G401 (cell line): ENCODE measurements around the gene RNF207. TPM values are rescaled to one million over a fixed set of nuclear protein-coding genes. Genes with fewer than 3 reads are reported as not detected.

Experiments
- DNase-seq: peaks from one replicate; pipeline ENCODE4 v3.0.0-alpha.2; 2015; ENCODE audit warnings: low spot score
- in situ Hi-C: cut with HindIII; loops from 2 replicates; pipeline ENCODE4 v1.10.0; 2016; ENCODE audit warnings: low sequenced_read_pairs, mixed read lengths
- total RNA-seq: library from RNA; depleted of rRNA; stranded (reverse); fragments of >200 nt; shearing (Covaris generic); gene quantifications from 2 replicates; pipeline ENCODE4 v1.2.3, GENCODE V29; 2014; rRNA removed

Gene RNF207, protein sequence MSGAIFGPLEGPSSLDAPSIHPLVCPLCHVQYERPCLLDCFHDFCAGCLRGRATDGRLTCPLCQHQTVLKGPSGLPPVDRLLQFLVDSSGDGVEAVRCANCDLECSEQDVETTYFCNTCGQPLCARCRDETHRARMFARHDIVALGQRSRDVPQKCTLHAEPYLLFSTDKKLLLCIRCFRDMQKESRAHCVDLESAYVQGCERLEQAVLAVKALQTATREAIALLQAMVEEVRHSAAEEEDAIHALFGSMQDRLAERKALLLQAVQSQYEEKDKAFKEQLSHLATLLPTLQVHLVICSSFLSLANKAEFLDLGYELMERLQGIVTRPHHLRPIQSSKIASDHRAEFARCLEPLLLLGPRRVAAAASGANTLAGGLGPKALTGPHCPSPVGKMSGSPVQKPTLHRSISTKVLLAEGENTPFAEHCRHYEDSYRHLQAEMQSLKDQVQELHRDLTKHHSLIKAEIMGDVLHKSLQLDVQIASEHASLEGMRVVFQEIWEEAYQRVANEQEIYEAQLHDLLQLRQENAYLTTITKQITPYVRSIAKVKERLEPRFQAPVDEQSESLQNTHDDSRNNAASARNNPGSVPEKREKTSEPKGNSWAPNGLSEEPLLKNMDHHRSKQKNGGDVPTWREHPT
- 0.44 and 5.1 TPM in 2 replicates for total RNA-seq

- in situ Hi-C loops = no loop called here
- peak; percentile 70 for DNase-seq
Observed at GRCh38 chr1:6205849-6206519, at the start of gene RNF207. RNF207 (plus strand) TSS chr1:6206119; CDS start chr1:6206536, 417 bp downstream.

DNA sequence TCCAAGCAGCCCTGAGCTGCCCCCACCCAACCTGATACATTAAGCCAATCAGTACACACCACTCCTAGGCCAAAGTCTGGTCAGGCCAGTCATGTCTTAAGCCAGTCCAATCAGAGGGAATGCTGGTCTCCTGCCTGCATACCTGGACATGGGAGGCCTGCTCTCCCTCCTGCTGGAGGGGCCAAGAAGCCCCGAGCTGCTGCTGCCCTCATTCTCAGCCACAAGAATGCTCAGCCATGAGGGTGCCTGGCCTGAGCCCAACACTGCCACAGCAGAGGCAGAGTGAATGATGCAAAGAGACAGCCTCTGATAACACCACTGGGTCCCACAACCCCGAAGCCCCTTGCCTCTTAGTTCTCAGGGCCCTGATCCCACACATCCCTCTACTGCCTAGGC lies 48.8 kb upstream of the RNF207 start:
- in situ Hi-C loops = no loop called here
- no peak for DNase-seq

- in situ Hi-C loops = no loop called here
- peak; percentile 10 for DNase-seq
Observed at GRCh38 chr1:6157528-6158174, 48.3 kb upstream of the RNF207 start.

GRCh38 chr1:6158181-6158580 lies 47.7 kb upstream of the RNF207 start:
- in situ Hi-C loops = no loop called here
- no peak for DNase-seq

- in situ Hi-C loops = no loop called here
- DNase-seq = no peak
Observed at GRCh38 chr1:6162341-6162740, 43.6 kb upstream of the RNF207 start.

GRCh38 chr1:6162773-6163172 lies 43.1 kb upstream of the RNF207 start:
- DNase-seq = peak; percentile 50
- in situ Hi-C loops = no loop called here

- in situ Hi-C loops = no loop called here
Observed at GRCh38 chr1:6163191-6163972, 42.5 kb upstream of the RNF207 start.

DNA sequence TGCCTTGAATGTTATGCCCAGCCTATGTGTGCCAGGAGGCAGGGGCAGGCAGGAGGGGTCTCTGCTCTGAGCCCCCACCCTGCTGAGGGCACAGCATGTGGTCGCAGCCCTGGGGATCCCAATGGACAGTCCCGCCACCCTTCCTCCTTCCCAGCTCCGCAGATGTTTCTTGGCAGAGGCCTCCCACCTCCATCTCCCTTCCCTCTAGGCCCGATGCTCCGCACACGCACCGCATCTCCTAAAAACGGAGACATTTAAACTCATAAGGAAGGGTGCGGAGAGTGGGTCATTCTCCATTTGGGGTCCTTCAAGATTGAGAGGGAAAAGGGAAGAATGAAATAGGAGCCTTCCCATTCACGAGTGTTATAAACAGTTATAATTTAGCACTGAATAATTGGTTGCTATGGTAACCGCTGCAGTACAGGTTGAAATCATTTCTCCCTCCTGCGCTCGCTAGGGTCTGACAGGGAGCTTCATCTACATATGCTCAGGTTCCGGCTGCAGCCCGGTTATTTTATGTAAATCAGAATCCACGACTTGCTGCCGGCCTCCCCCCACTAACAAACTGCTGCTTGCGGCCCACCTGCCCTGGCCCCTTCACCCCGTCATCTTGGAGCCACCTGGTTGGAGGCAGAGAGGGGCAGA lies 41.8 kb upstream of the RNF207 start:
- in situ Hi-C loops = no loop called here
- DNase-seq = no peak

More at GRCh38 chr1:6163191-6163972, 42.5 kb upstream of the RNF207 start:
- DNase-seq = no peak

DNA sequence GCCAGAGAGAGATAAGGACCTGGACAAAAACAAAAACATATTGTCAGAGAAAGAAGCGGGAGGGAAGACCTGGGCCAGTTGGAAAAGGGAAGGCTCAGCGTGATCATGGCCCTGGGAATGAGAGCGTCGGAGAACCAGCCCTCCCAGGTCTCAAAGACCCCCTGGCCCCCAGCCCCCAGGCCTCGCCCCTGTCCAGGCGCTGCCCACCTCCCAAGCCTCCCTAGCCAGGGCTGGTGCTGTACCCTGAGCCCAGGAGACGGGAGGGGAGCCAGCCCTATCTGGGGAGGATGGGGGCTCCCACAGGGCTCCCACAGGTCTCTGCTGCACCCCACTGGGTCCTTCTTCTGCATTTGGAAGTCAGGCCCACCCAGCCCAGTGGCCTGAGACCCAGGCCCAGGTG lies 40.9 kb upstream of the RNF207 start:
- no peak for DNase-seq
- in situ Hi-C loops = no loop called here

GRCh38 chr1:6165441-6165985 lies 40.4 kb upstream of the RNF207 start:
- DNase-seq = no peak
- in situ Hi-C loops = no loop called here

- DNase-seq = no peak
- in situ Hi-C loops = no loop called here
Observed at GRCh38 chr1:6166221-6166620, 39.7 kb upstream of the RNF207 start.

- DNase-seq = no peak
- in situ Hi-C loops = no loop called here
Observed at GRCh38 chr1:6166655-6167390, 39.1 kb upstream of the RNF207 start.

GRCh38 chr1:6167391-6168303 lies 38.3 kb upstream of the RNF207 start:
- no peak for DNase-seq
- in situ Hi-C loops = no loop called here

DNA sequence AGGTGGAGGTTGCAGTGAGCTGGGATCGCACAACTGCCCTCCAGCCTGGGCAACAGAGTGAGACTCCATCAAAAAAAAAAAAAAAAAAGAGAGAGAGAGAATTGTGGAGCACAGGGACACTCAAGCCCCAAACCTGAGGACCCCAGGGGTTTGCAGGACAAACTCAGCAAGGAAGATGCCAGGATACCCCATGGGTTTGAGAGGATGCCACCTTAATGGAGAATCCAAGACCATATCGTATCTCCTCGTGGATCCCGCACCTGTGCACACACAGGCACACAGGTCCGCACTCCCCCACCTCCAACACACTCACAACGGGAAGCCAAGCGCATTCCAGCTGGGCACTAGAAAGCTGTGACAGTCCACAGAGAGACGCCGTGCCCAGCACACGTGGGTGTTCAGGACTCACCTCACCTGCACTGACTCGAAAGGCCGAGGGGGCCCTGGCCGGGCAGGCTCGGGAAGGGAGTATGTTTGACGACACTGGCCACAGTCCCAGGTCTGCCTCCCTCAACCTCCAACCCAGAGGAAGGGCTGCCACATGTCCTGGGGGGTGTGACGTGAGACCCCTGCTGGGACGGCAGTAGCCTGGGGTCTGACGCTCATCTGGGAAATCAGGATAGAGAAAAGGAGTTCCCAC lies 36.9 kb upstream of the RNF207 start:
- in situ Hi-C loops = no loop called here
- no peak for DNase-seq

DNA sequence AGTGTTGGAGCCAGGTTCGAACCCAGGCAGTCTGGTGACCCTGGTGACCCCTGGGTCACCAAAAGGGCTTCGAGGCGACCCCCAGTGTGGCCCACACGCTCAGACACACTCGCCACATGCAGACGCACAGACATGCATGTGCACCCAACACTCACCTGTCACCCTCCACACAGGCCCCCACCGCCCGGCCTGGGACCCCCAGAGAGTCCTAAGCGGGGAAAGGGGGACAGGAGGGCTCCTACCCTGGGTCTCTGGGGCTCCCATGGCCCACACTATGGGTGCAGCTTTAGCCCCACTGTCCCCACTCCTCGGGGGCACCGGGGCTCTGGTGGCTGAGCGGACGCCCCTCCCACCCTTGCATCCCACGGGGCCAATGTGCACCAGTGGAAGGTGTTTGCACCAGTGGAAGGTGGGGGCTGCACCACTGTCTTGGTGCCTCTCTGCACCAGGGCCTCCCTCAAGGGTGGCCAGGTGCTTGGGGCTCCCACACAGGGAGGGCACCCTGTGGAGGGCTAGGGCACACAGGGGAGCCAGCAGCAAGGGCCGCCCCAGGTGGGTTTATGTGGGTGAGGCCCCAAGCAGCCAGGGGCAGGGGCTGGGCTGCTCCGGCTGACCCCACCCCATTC lies 35.7 kb upstream of the RNF207 start:
- no peak for DNase-seq
- in situ Hi-C loops = no loop called here

- in situ Hi-C loops = no loop called here
- no peak for DNase-seq
Observed at GRCh38 chr1:6170742-6171201, 35.1 kb upstream of the RNF207 start.
